Endothelial cell of umbilical vein (primary cell): ENCODE measurements around the gene SRRM3.
"Not testable (repeated sequence)": the region's sequence is repeated elsewhere in the genome, so short reads cannot be mapped to it uniquely, and the experiment has no call there.

Source experiments
- EZH2 ChIP-seq: IDR thresholded peaks from 2 replicates; pipeline ENCODE4 v1.6.1; 2012; ENCODE audit warnings: borderline replicate concordance, low read depth, mild to moderate bottlenecking, moderate library complexity, low read length, inconsistent platforms; ENCODE audit not compliant: severe bottlenecking
- FOS ChIP-seq: IDR thresholded peaks from 2 replicates; pipeline ENCODE4 v1.6.1; 2011; ENCODE audit warnings: mild to moderate bottlenecking, low read length, moderate library complexity, borderline replicate concordance; ENCODE audit not compliant: insufficient read depth
- GATA2 ChIP-seq: IDR thresholded peaks from 2 replicates; pipeline ENCODE4 v1.7.0; 2011; ENCODE audit warnings: low read depth, mild to moderate bottlenecking, moderate library complexity, mixed read lengths, low read length; ENCODE audit not compliant: insufficient read length, insufficient read depth
- JUN ChIP-seq: IDR thresholded peaks from 2 replicates; pipeline ENCODE4 v1.6.1; 2011; ENCODE audit warnings: borderline replicate concordance, low read depth; ENCODE audit not compliant: insufficient read length, insufficient read depth
- MYC ChIP-seq: IDR thresholded peaks from one replicate; pipeline ENCODE4 v1.6.1; 2011; ENCODE audit warnings: mild to moderate bottlenecking, low read depth, low read length
- POLR2A ChIP-seq: IDR thresholded peaks from 2 replicates; pipeline ENCODE4 v1.6.1; 2012; ENCODE audit warnings: low read depth, mild to moderate bottlenecking, control low read depth, low read length
- POLR2AphosphoS5 ChIP-seq: IDR thresholded peaks from 2 replicates; pipeline ENCODE4 v1.6.1; 2012; ENCODE audit warnings: low read depth, mild to moderate bottlenecking, control low read depth, low read length, moderate library complexity; ENCODE audit not compliant: insufficient read depth
- TF ChIP-seq, protein P1 (sequence below), 2 donors: IDR thresholded peaks; 1 replicate in 1 of 2; 2 replicates in 1 of 2; pipeline ENCODE4 v1.5.1; 2011; ENCODE audit warnings: low read length in 2 of 2, mild to moderate bottlenecking in 2 of 2, moderate library complexity in 2 of 2, control low read depth in 1 of 2, inconsistent platforms in 1 of 2, low read depth in 1 of 2; ENCODE audit not compliant: insufficient read depth in 1 of 2; ENCODE audit errors: extremely low read depth in 1 of 2
- TF ChIP-seq, protein P2 (sequence below): IDR thresholded peaks from 2 replicates; pipeline ENCODE4 v1.6.1; 2011; ENCODE audit not compliant: insufficient read depth, insufficient read length

DNA sequence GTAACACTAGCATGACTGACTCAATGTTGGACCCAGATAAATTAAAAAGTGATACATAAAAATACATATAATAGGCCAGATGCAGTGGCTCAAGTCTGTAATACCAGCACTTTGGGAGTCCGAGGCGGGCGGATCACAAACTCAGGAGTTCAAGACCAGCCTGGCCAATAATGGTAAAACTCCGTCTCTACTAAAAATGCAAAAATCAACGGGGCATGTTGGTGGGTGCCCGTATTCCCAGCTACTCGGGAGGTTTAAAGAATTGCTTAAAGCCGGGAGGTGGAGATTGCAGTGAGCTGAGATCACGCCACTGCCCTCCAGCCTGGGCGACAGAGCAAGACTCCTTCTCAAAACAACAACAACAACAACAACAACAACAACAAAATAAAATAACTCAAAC is 43.3 kb upstream of the SRRM3 start:
- TF ChIP-seq, protein P1, sequence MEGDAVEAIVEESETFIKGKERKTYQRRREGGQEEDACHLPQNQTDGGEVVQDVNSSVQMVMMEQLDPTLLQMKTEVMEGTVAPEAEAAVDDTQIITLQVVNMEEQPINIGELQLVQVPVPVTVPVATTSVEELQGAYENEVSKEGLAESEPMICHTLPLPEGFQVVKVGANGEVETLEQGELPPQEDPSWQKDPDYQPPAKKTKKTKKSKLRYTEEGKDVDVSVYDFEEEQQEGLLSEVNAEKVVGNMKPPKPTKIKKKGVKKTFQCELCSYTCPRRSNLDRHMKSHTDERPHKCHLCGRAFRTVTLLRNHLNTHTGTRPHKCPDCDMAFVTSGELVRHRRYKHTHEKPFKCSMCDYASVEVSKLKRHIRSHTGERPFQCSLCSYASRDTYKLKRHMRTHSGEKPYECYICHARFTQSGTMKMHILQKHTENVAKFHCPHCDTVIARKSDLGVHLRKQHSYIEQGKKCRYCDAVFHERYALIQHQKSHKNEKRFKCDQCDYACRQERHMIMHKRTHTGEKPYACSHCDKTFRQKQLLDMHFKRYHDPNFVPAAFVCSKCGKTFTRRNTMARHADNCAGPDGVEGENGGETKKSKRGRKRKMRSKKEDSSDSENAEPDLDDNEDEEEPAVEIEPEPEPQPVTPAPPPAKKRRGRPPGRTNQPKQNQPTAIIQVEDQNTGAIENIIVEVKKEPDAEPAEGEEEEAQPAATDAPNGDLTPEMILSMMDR (IDR thresholded peaks at IDR 0.05; ENCODE audit: extremely low read depth in 1 of 2, insufficient read depth in 1 of 2, low read depth in 1 of 2, low read length in 2 of 2) = not testable (repeated sequence)
- not testable (repeated sequence) for TF ChIP-seq POLR2A, EZH2, MYC, POLR2AphosphoS5, JUN, FOS, GATA2
- TF ChIP-seq, protein P2, sequence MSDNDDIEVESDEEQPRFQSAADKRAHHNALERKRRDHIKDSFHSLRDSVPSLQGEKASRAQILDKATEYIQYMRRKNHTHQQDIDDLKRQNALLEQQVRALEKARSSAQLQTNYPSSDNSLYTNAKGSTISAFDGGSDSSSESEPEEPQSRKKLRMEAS = not testable (repeated sequence)
